Vein endothelial cell (primary cell): ENCODE data around the gene CEP63. TPM values are rescaled to one million over a fixed set of nuclear protein-coding genes. Genes with fewer than 3 reads are reported as not detected.

Experiments
- total RNA-seq: library from RNA; depleted of rRNA; stranded (reverse); fragments of >200 nt; gene quantifications from 2 replicates; pipeline ENCODE4 v1.2.3, GENCODE V29; 2012

Gene CEP63
- total RNA-seq, result 13.1 and 16.5 TPM in 2 replicates

DNA sequence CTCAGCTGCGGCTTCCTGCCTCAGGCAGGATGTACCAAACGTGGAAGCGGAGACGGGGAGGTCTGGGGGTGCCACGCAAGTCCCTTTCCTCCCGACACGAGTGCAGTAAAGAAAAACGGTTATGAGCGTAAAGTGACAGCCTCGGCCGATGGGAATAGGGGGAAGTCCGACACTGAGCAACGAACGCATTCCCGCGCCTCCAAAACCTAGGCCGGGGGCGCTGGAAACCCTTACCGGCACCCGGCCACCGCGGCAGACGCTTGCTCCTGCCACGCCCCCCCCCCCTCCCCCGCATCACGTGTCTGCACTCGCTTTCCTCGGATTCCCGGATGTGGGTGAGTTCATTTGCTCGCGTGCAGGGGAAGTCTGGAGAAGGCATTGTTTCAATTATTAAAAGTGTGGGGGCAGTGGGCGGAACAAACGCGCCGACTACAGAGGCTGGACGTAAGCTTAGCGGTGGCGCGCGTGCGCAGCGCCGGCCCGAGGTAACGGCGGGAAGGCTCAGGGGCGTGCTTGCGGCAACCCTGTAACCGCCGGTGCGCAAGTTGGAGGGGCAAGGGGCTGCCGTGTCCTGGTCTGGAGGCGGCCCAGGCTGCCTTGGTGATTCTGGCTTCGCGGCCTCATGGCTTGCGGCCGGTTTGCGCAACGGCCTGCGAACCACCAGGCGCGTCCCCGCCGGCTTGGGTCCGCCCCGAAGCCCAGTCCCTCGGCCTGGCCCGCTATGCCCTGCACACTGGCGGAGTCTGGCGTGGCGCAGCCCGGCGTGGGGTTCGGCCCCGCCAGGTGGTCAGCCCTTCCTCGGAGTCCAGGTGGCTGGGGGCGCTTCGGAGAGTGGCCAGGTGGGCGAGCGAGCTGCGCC is at the start of gene CEP63, which contains the start of gene ANAPC13:
Gene CEP63, plus strand, starts transcription at position 340 of the 859 bp plus-strand sequence. CDS start 9,264 bp downstream, outside the sequence.
Gene ANAPC13, minus strand, starts transcription at position 268 of the 859 bp plus-strand sequence. CDS start 3,081 bp downstream, outside the sequence.

Other genes starting within 250 kb of the CEP63 start
- gene RYK, start 235.2 kb upstream of the CEP63 start, total RNA-seq, result 90.6 and 91.8 TPM in 2 replicates
- gene AMOTL2, start 111.6 kb upstream of the CEP63 start, total RNA-seq, result 141 and 175 TPM in 2 replicates
- gene ANAPC13, start 72 bp upstream of the CEP63 start, total RNA-seq, result 66.4 and 67.6 TPM in 2 replicates
- not detected in 2 replicates for gene KY, start 165.0 kb downstream of the CEP63 start, total RNA-seq